Smooth muscle cell of bladder (primary cell): ENCODE results near the gene JAKMIP2. TPM values are rescaled to one million over a fixed set of nuclear protein-coding genes. Genes with fewer than 3 reads are reported as not detected.

Experiments
- total RNA-seq: library from RNA; depleted of rRNA; stranded (reverse); fragments of >200 nt; gene quantifications from 2 replicates; pipeline ENCODE4 v1.2.3, GENCODE V29; 2014

The JAKMIP2 gene
- total RNA-seq = under 0.01 and 0.57 TPM in 2 replicates

DNA sequence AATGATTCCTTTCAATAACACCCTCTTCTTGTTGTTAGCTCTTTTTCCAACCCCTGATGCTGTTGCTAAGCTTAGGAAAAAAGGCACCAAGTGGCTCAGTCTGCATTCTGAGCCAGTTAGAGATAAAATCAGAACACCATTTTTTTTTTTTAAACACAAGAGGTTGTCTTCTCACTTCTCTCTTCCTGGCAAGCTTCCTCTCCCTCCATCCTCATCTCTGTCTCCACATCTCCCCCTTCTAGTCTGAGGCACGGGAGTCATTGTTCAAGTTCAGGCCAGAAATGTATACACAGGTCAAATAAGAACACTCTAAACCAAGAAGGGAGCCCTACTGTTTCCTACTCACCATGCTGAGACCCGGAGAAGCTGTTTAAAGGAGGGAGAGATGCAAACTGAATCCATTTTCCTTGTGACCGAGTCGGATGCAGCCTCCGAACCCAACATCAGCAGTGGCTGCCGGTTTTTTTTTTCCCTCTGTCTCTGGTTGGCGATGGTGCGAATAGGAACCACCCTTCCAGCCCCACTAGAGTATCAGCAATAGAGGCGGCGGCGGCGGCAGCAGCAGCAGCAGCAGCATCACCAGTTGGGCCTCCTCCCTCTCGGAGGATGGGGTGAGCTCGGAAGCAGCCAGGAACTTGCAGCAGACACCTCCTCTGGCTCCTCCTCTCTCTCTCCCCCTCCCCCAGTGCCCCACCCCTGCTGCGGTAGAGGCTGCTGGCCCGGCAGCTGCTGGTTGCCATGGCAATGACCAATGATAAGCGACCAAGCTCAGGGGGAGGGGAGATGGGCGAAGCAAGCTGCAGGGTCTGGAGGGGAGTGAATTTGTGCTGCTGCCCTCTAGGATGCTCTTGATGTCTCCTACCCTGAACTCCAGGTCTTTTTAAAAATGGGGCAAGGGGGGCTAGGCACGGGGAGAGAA, at the start of gene JAKMIP2:
Gene JAKMIP2, minus strand, starts transcription at position 619 of the 919 bp plus-strand sequence. CDS start 110,922 bp downstream, outside the sequence.

DNA sequence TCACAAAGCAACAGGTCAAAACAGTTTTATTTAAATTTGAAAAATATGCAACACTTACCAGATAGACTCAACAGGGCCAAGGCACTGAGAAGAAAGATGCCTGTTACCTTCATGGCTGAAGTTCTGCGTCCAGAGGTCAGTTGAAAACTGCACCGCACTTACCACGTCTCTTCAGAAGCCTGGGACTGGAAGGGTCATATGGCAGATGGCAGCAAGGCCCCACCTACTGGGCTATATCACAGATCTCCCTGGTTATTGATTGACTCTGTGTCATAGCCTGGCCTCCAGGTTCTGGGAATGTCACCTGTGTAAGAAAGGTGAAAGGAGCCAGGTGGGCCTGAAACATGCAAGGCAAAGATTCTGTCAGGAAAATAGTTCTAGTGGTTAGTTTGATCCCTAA, 48.9 kb upstream of the JAKMIP2 start, which contains the start of gene SPINK1:
Gene SPINK1, minus strand, starts transcription at position 207 of the 400 bp plus-strand sequence. Its CDS starts 94 bp downstream, at position 113.

Other genes starting within 250 kb of the JAKMIP2 start
- not detected in 2 replicates for gene SPINK1, start 48.9 kb upstream of the JAKMIP2 start, total RNA-seq
- not detected in 2 replicates for gene SCGB3A2, start 96.0 kb upstream of the JAKMIP2 start, total RNA-seq
- gene C5orf46, start 123.8 kb upstream of the JAKMIP2 start, total RNA-seq = 0.46 TPM in 1 of 2 replicates, not detected in the other